Measurements from ENCODE around the gene PARM1.

The PARM1 gene

DNA sequence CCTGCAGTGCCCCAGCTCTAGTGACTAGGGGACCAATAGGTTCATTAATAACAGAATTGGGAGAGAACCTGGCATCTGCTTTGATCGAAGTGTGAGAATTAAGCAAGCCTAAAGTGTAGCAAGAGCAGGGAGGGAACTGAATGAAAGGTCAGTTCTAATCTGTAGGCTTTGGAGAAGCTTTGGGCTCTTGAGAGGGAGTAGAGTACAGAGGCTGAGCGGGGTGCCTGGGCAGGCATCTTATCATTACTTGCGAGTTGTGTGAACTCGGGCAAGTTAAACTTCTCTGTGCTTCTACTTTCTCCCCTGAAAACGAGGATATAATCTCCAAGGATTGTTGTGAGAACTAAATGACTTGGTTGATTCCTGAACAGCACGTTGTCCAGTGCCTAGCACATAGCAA lies 906 bp upstream of the PARM1 start:
- H3K4me2 ChIP-seq (ENCODE audit: low read length), result no peak overlapping the region
- no peak overlapping the region for H3K9ac ChIP-seq (ENCODE audit: low read length)
- no peaks in the 10 kb centered on the region for H3K9me3 ChIP-seq (ENCODE audit: insufficient read depth, low read depth, low read length)
- H3K27me3 ChIP-seq (ENCODE audit: insufficient read depth, low read length), result peaks cover 22% of the 10 kb centered on the region
- H2BK120ac ChIP-seq (ENCODE audit: insufficient read depth, low read length, poor library complexity), result no peak overlapping the region
- no peak for DNase-seq
- H3K14ac ChIP-seq (ENCODE audit: low read length), result no peak overlapping the region
- no peak overlapping the region for H4K12ac ChIP-seq (ENCODE audit: low read depth, low read length)
- H3K4me3 ChIP-seq (ENCODE audit: low read depth, low read length), result no peak overlapping the region
- H4K91ac ChIP-seq (ENCODE audit: low read depth, low read length), result no peak overlapping the region
- H3K79me1 ChIP-seq (ENCODE audit: low read length), result no peaks in the 10 kb centered on the region
- no peaks in the 10 kb centered on the region for H3K79me2 ChIP-seq (ENCODE audit: control insufficient read depth, insufficient read depth, low read length, poor library complexity)
- WGBS (ENCODE audit: extremely low coverage, insufficient coverage, insufficient read length), result no CpG with 5 or more reads among the region's 6 CpGs
- H3K36me3 ChIP-seq (ENCODE audit: control insufficient read depth in 1 of 2, insufficient read depth in 2 of 2, low read length in 2 of 2), result no peaks in the 10 kb centered on the region
- no peak overlapping the region for H2AK5ac ChIP-seq (ENCODE audit: low read length)
- H3K4me1 ChIP-seq (ENCODE audit: control insufficient read depth in 1 of 2, insufficient read depth in 2 of 2, low read length in 2 of 2), result peaks cover 7% of the 10 kb centered on the region in 2 experiments
- no peak overlapping the region for H3K27ac ChIP-seq (ENCODE audit: low read depth, low read length)
- no peak overlapping the region for H3K4ac ChIP-seq (ENCODE audit: low read depth, low read length)
- no peak overlapping the region for H2AFZ ChIP-seq (ENCODE audit: insufficient read depth, low read length, poor library complexity)
- H3K23ac ChIP-seq (ENCODE audit: low read length), result no peak overlapping the region
- no peak overlapping the region for H4K8ac ChIP-seq (ENCODE audit: low read depth, low read length)
- no peak overlapping the region for H3K18ac ChIP-seq (ENCODE audit: low read length)
- no peak overlapping the region for H2BK12ac ChIP-seq (ENCODE audit: low read length)
- H2BK5ac ChIP-seq (ENCODE audit: low read depth, low read length, poor library complexity), result no peak overlapping the region

DNA sequence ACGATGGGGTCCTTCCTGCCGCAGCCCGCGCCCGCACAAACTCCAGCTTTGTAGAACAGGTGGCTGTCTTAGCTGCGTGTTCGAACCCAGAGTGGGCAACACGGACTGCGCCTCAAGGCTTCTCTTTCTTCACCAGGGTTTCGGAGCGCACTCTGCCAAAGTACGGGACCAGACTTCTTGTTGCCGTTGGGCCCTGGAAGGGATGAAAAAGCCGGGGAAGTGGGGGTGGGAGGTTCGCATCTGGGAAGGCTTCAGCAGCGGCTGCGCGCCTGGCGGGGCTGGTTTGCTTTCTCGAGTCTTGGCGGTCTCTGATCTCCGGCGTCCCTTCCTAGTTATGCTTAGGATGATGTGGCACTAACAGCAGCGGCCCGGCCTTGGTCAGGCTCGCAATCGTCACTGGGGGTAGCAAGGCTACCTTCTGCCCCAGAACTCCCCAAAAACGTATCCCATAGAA lies 673 bp downstream of the PARM1 start:
- H2AFZ ChIP-seq (ENCODE audit: insufficient read depth, low read length, poor library complexity), result no peak overlapping the region
- H3K27ac ChIP-seq (ENCODE audit: low read depth, low read length), result no peak overlapping the region
- no peak for DNase-seq
- H2BK120ac ChIP-seq (ENCODE audit: insufficient read depth, low read length, poor library complexity), result no peak overlapping the region
- H2BK5ac ChIP-seq (ENCODE audit: low read depth, low read length, poor library complexity), result no peak overlapping the region
- H3K9ac ChIP-seq (ENCODE audit: low read length), result no peak overlapping the region
- H2BK12ac ChIP-seq (ENCODE audit: low read length), result no peak overlapping the region
- no peak overlapping the region for H3K4ac ChIP-seq (ENCODE audit: low read depth, low read length)
- H3K18ac ChIP-seq (ENCODE audit: low read length), result no peak overlapping the region
- H4K8ac ChIP-seq (ENCODE audit: low read depth, low read length), result no peak overlapping the region
- H3K79me1 ChIP-seq (ENCODE audit: low read length), result no peaks in the 10 kb centered on the region
- H3K27me3 ChIP-seq (ENCODE audit: insufficient read depth, low read length), result peaks cover 22% of the 10 kb centered on the region
- H3K14ac ChIP-seq (ENCODE audit: low read length), result no peak overlapping the region
- H3K4me1 ChIP-seq (ENCODE audit: control insufficient read depth in 1 of 2, insufficient read depth in 2 of 2, low read length in 2 of 2), result peaks cover 7% of the 10 kb centered on the region in 2 experiments
- H3K4me3 ChIP-seq (ENCODE audit: low read depth, low read length), result peak overlapping the region; percentile 73
- no CpG with 5 or more reads among the region's 28 CpGs for WGBS (ENCODE audit: extremely low coverage, insufficient coverage, insufficient read length)
- no peak overlapping the region for H2AK5ac ChIP-seq (ENCODE audit: low read length)
- no peak overlapping the region for H4K91ac ChIP-seq (ENCODE audit: low read depth, low read length)
- no peaks in the 10 kb centered on the region for H3K79me2 ChIP-seq (ENCODE audit: control insufficient read depth, insufficient read depth, low read length, poor library complexity)
- no peak overlapping the region for H3K23ac ChIP-seq (ENCODE audit: low read length)
- peak overlapping the region; percentile 99 for H3K4me2 ChIP-seq (ENCODE audit: low read length)
- H3K9me3 ChIP-seq (ENCODE audit: insufficient read depth, low read depth, low read length), result no peaks in the 10 kb centered on the region
- H3K36me3 ChIP-seq (ENCODE audit: control insufficient read depth in 1 of 2, insufficient read depth in 2 of 2, low read length in 2 of 2), result no peaks in the 10 kb centered on the region
- H4K12ac ChIP-seq (ENCODE audit: low read depth, low read length), result no peak overlapping the region

DNA sequence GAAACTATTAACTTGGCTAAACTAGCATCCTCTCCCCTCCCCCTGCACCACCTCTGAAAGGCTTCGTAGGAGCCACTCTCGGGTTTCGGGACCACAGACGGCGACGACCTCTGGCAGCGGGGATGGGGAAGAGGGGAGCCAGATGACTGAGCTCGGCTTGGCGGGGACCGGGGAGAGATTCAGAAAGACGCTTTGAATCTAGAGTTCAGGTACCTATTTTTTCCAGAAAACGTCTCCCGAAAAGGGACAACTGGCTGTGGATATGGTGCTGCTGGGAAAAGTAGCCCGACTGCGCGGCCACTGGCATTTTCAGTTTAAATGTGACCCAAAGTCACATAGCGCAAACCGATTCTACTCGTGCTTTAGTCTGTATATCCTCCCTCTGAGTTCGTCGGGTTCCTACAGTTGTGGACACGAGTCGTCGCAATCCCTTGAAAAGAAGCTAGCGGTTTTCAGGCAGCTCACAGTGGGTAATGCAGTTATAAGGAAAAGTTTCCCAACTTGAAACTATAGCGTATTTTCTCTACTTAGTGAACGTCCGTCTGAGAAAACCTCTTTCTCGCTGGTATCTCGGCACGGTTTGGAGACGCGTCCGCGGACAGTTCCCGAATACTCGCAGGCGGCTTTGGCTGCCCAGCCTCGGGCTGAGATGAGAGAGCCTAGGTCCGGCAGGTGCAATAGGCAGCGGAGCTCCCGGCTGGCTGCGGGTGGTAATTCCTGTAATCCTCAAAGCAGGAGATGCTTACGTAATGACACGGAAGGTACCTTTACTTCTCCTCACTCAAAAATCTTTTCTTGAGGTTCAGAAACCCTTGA lies 1.3 kb downstream of the PARM1 start:
- Histone ChIP-seq H2AK5ac (ENCODE audit: low read length) (no peak overlapping the region), H4K8ac (ENCODE audit: low read depth, low read length) (no peak overlapping the region), H3K4ac (ENCODE audit: low read depth, low read length) (no peak overlapping the region), H3K4me2 (ENCODE audit: low read length) (peak overlapping the region; percentile 99), H3K79me2 (ENCODE audit: control insufficient read depth, insufficient read depth, low read length, poor library complexity) (no peaks in the 10 kb centered on the region), H4K91ac (ENCODE audit: low read depth, low read length) (no peak overlapping the region), H3K18ac (ENCODE audit: low read length) (no peak overlapping the region), H2BK5ac (ENCODE audit: low read depth, low read length, poor library complexity) (no peak overlapping the region), H3K27me3 (ENCODE audit: insufficient read depth, low read length) (peaks cover 22% of the 10 kb centered on the region), H3K27ac (ENCODE audit: low read depth, low read length) (no peak overlapping the region), H3K4me3 (ENCODE audit: low read depth, low read length) (no peak overlapping the region), H2BK12ac (ENCODE audit: low read length) (no peak overlapping the region), H3K4me1 (ENCODE audit: control insufficient read depth in 1 of 2, insufficient read depth in 2 of 2, low read length in 2 of 2) (peaks cover 7% of the 10 kb centered on the region in 2 experiments), H3K23ac (ENCODE audit: low read length) (no peak overlapping the region), H3K79me1 (ENCODE audit: low read length) (no peaks in the 10 kb centered on the region), H3K9ac (ENCODE audit: low read length) (no peak overlapping the region), H2BK120ac (ENCODE audit: insufficient read depth, low read length, poor library complexity) (no peak overlapping the region), H3K36me3 (ENCODE audit: control insufficient read depth in 1 of 2, insufficient read depth in 2 of 2, low read length in 2 of 2) (no peaks in the 10 kb centered on the region), H2AFZ (ENCODE audit: insufficient read depth, low read length, poor library complexity) (no peak overlapping the region), H4K12ac (ENCODE audit: low read depth, low read length) (no peak overlapping the region), H3K9me3 (ENCODE audit: insufficient read depth, low read depth, low read length) (no peaks in the 10 kb centered on the region), H3K14ac (ENCODE audit: low read length) (no peak overlapping the region)
- WGBS (ENCODE audit: extremely low coverage, insufficient coverage, insufficient read length), result no CpG with 5 or more reads among the region's 45 CpGs
- peak; percentile 75 to 84 for DNase-seq

DNA sequence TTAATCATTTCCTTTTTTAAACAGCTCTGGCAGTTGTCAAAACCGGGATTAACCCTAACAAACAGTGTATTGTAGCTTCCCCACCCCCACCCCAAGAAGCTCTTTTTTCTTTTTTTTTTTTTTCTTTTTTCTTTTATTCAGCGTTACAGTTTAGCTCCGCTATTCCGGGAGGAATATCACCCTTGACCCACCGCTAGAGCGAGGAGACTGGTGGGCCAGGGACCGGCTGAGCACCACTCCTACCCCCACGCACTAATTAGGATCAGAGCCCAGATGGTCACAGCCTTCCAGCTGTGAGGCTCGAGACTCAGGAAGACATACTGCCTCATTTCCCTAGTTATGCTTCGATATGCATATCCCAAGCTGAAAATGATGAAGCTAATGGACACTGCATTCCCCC lies 2.0 kb downstream of the PARM1 start:
- no CpG with 5 or more reads among the region's 10 CpGs for WGBS (ENCODE audit: extremely low coverage, insufficient coverage, insufficient read length)
- H3K79me1 ChIP-seq (ENCODE audit: low read length), result no peaks in the 10 kb centered on the region

More for the DNA sequence above, 2.0 kb downstream of the PARM1 start:
- no peak overlapping the region for H3K9ac ChIP-seq (ENCODE audit: low read length)
- H2AFZ ChIP-seq (ENCODE audit: insufficient read depth, low read length, poor library complexity), result no peak overlapping the region
- H3K79me2 ChIP-seq (ENCODE audit: control insufficient read depth, insufficient read depth, low read length, poor library complexity), result no peaks in the 10 kb centered on the region
- no peaks in the 10 kb centered on the region for H3K9me3 ChIP-seq (ENCODE audit: insufficient read depth, low read depth, low read length)
- no peaks in the 10 kb centered on the region for H3K36me3 ChIP-seq (ENCODE audit: control insufficient read depth in 1 of 2, insufficient read depth in 2 of 2, low read length in 2 of 2)
- no peak overlapping the region for H3K14ac ChIP-seq (ENCODE audit: low read length)
- no peak for DNase-seq
- no peak overlapping the region for H4K12ac ChIP-seq (ENCODE audit: low read depth, low read length)
- peaks cover 7% of the 10 kb centered on the region in 2 experiments for H3K4me1 ChIP-seq (ENCODE audit: control insufficient read depth in 1 of 2, insufficient read depth in 2 of 2, low read length in 2 of 2)
- no peak overlapping the region for H3K18ac ChIP-seq (ENCODE audit: low read length)
- no peak overlapping the region for H2BK12ac ChIP-seq (ENCODE audit: low read length)
- H3K27me3 ChIP-seq (ENCODE audit: insufficient read depth, low read length), result peaks cover 22% of the 10 kb centered on the region
- H4K8ac ChIP-seq (ENCODE audit: low read depth, low read length), result no peak overlapping the region
- no peak overlapping the region for H2BK5ac ChIP-seq (ENCODE audit: low read depth, low read length, poor library complexity)
- H3K27ac ChIP-seq (ENCODE audit: low read depth, low read length), result no peak overlapping the region
- no peak overlapping the region for H3K4me2 ChIP-seq (ENCODE audit: low read length)
- H2BK120ac ChIP-seq (ENCODE audit: insufficient read depth, low read length, poor library complexity), result no peak overlapping the region
- H2AK5ac ChIP-seq (ENCODE audit: low read length), result no peak overlapping the region
- no peak overlapping the region for H3K4me3 ChIP-seq (ENCODE audit: low read depth, low read length)
- no peak overlapping the region for H3K23ac ChIP-seq (ENCODE audit: low read length)
- no peak overlapping the region for H3K4ac ChIP-seq (ENCODE audit: low read depth, low read length)
- no peak overlapping the region for H4K91ac ChIP-seq (ENCODE audit: low read depth, low read length)
